Activated naive CD4-positive, alpha-beta T cell treated with anti-CD3 and anti-CD28 coated beads, Interleukin-2, amount 50 U/mL, for 24 hours (primary cell): Measurements from ENCODE around the gene PRAMEF26.
"Not testable (repeated sequence)": the region's sequence is repeated elsewhere in the genome, so short reads cannot be mapped to it uniquely, and the experiment has no call there.

Experiments
- H3K27ac Mint-ChIP-seq: one replicate; pipeline ENCODE4 v1.8.0; 2021; ENCODE audit warnings: mild to moderate bottlenecking, mixed read lengths
- H3K27me3 Mint-ChIP-seq: one replicate; pipeline ENCODE4 v1.8.0; 2021; ENCODE audit warnings: mixed read lengths
- H3K36me3 Mint-ChIP-seq: one replicate; pipeline ENCODE4 v1.8.0; 2021; ENCODE audit warnings: mixed read lengths
- H3K4me1 Mint-ChIP-seq: one replicate; pipeline ENCODE4 v1.8.0; 2021; ENCODE audit warnings: mixed read lengths
- H3K4me3 Mint-ChIP-seq: one replicate; pipeline ENCODE4 v1.8.0; 2021; ENCODE audit warnings: mild to moderate bottlenecking, mixed read lengths
- H3K9me3 Mint-ChIP-seq: one replicate; pipeline ENCODE4 v1.8.0; 2021; ENCODE audit warnings: mixed read lengths

The PRAMEF26 gene

DNA sequence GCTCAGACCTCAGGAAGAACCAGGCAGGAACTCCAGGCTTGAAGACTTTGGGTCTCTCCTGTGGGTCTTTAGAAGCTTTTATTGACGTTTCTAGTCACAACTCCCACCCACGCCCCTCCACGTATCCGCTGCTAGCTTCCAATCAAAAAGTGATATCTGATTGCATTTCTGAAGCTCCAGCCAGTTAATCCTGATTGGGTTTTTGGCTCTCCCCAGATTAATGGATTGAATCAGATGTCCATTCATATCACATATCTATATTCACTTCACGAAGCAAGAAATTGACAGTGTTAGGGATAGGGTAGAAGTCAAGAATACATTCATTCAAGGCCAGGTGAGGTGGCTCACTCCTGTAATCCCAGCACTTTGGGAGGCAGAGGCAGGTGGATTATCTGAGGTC, at the start of gene PRAMEF26:
Gene PRAMEF26 (minus strand): TSS at position 101 of the 400 bp plus-strand sequence. CDS start 2,914 bp downstream, outside the sequence.
- H3K27me3 Mint-ChIP-seq, H3K36me3 Mint-ChIP-seq, H3K27ac Mint-ChIP-seq, H3K9me3 Mint-ChIP-seq, H3K4me1 Mint-ChIP-seq, H3K4me3 Mint-ChIP-seq: not testable (repeated sequence)

- not testable (repeated sequence) for H3K4me3 Mint-ChIP-seq, H3K27me3 Mint-ChIP-seq, H3K9me3 Mint-ChIP-seq, H3K27ac Mint-ChIP-seq, H3K4me1 Mint-ChIP-seq, H3K36me3 Mint-ChIP-seq
Observed at GRCh38 chr1:13201309-13201708, 45.5 kb upstream of the PRAMEF26 start, which contains the start of gene PRAMEF13. Gene PRAMEF13 (minus strand): TSS chr1:13201409. CDS start chr1:13199589, 1,820 bp downstream.

- H3K27me3 Mint-ChIP-seq, H3K4me1 Mint-ChIP-seq, H3K4me3 Mint-ChIP-seq, H3K27ac Mint-ChIP-seq, H3K36me3 Mint-ChIP-seq, H3K9me3 Mint-ChIP-seq: not testable (repeated sequence)
Observed at GRCh38 chr1:13171548-13171947, 15.7 kb upstream of the PRAMEF26 start, which contains the start of gene PRAMEF9. Gene PRAMEF9 (plus strand): TSS chr1:13171848. CDS start chr1:13175281, 3,433 bp downstream.

DNA sequence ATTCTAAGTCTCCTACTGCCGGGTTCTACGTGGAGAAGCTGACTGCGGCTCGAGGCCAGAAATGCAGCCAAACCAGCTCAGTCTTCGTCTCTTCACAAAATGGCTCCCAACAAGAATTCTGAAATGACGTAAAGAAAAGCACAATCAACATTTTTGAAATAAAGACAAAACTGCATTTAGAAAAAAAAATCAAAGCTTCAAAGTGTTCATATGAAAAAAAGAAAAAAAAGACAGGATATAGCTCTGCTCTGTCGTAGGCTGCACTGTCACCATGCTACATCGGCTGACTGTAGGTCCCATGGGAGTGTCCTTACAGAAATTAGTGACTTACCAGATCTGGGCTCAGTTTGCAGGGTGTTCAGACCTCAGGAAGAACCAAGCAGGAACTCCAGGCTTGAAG, 9.7 kb upstream of the PRAMEF26 start, which contains the start of gene HNRNPCL4:
Gene HNRNPCL4 (minus strand): TSS at position 101 of the 400 bp plus-strand sequence. CDS start 164 bp downstream, outside the sequence.
- not testable (repeated sequence) for H3K4me3 Mint-ChIP-seq, H3K4me1 Mint-ChIP-seq, H3K9me3 Mint-ChIP-seq, H3K36me3 Mint-ChIP-seq, H3K27me3 Mint-ChIP-seq, H3K27ac Mint-ChIP-seq

- not testable (repeated sequence) for H3K4me3 Mint-ChIP-seq, H3K4me1 Mint-ChIP-seq, H3K9me3 Mint-ChIP-seq, H3K27ac Mint-ChIP-seq, H3K27me3 Mint-ChIP-seq, H3K36me3 Mint-ChIP-seq
Observed at GRCh38 chr1:13116754-13117153, 39.1 kb downstream of the PRAMEF26 start, which contains the start of gene HNRNPCL2. Gene HNRNPCL2 (minus strand): TSS chr1:13116854. CDS start chr1:13116400, 454 bp downstream.
